NCI-H526 (cell line): ENCODE results near the gene MRPL58.
A peak's percentile ranks its signal among the peaks of the same experiment; 100 is the strongest.
"Not testable (repeated sequence)": the region's sequence is repeated elsewhere in the genome, so short reads cannot be mapped to it uniquely, and the experiment has no call there.

Experiments
- DNase-seq, 2 experiments: peaks; one replicate each; lab custom pipeline; 2025; lab: John Stamatoyannopoulos, UW

The MRPL58 gene

DNA sequence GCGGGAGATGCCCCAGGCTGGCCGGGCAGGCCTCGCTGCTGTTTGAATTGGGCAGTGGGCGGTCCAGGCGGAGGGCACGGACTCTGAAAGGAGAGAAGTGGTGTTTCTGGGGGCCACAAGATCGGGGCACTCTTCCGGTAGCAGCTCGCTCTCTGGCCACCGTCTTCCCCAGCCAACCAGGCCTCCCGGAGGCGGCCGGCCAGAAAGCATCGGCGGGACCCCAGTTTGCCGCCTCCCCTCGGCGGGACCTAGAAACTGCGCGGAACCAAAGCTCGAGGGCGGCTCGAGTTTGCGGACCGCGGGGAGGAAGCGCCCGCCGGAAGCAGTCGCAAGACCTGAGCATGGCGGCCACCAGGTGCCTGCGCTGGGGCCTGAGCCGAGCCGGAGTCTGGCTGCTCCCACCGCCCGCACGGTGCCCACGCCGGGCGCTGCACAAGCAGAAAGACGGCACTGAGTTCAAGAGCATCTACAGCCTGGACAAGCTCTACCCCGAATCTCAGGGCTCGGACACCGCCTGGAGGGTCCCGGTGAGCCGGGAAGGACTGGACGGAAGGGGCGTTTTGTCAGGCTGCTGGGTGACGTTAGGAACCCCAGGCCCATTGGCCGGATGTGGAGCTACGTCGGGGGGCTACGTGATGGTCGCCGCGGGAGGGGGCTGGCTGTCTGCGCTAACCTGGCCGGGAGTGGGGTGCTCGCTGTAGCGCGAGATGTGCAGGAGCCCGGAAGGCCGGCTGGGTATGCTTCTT lies at the start of gene MRPL58:
Gene MRPL58 (plus strand): TSS at position 325 of the 746 bp plus-strand sequence. CDS start 17 bp downstream, at position 342.
- peak; percentile 64 to 94 for DNase-seq

DNA sequence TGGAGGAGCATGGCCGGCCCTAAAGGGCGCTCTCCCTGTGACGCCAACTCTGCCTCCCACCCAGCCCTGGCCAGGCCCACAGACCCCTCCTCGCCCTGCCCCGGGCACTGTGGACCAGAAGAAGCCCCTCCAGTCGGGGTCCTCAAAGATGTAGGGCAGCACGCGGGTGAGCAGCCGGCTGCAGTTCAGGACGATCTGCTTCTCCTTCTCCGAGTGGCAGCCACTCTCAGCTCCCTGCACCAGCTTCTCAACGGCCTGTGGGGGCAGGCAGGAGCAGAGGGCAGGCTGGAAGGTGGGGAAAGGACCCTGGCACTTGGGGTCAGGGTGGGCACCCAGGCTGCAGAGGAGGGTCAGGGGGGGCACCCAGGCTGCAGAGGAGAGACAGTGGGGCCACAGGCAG lies 48.8 kb upstream of the MRPL58 start:
- DNase-seq, result no peak

DNA sequence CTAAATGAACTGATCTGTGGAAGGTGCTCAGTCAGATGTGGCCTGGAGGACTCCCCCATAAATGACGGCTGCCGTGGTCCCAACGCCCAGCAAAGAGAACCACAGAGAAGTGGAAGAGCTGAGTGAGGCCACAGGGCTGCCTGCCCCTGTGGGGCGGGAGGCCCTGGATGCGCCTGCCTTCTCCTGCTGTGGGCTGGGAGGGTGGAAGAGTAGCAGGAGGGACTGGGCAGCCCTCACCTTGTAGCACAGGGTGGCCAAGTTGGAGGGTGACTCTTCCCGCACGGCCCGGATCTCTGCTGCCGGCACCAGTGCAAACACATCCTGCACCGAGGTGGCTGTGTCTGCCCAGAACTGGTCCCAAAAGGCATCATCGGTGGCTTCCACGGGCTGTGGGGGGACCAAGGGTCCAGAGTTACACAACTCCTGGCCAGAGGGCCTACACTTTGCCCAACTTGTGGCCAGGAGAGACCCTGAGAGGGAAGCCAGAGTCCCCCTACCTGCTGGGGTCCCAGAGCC lies 48.2 kb upstream of the MRPL58 start:
- DNase-seq, result no peak

DNA sequence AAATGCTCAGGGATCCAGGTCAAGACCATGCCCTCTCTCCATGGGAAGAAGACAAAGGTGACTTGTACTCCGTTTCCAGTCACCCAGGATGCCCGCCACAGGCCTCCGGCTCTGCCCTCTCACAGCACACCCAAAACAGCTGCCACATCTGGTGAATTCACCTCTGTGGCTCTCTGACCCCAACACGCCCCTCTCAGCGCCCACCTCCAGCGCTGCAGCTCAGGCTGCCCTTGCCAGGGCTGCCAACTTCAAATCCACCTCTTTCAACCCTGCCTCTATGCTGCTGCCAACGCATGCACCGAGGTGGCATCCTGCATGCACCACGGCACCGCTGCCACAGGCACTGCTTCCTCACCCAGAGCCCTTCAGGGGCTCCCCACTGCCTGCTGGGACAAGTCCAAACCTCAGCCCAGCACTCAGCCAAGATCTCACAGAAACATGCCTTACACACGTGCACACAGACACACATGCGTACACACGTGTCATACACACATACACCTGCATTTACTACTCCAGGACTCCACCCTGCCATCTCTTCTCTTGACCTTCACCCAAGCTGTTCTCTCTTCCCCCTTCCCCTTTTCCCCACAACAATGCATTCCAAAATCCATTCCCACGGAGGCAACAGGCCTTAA lies 47.4 kb upstream of the MRPL58 start:
- DNase-seq, result no peak

DNA sequence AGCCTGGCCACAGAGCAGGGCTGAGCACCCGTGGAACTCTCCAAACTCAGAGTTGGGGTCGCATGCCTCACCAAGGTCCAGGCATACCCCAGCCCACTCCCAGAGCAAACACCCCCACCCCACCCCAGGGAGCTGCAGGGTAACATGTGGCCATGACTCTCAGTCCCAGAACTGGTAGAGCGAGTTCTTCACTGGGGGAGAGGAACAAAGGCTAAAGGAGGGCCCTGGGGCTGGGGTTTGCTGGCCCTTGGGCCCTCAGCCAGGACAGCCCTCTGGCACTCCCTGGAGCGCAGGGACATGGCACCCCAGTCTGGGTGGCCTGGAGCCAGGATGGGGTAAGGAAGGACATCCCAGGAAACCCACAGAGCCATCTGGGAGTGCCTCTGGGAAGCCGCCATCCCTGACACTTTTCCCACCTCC lies 44.1 kb upstream of the MRPL58 start:
- DNase-seq, result peak in 1 of 2 experiments; percentile 29

DNA sequence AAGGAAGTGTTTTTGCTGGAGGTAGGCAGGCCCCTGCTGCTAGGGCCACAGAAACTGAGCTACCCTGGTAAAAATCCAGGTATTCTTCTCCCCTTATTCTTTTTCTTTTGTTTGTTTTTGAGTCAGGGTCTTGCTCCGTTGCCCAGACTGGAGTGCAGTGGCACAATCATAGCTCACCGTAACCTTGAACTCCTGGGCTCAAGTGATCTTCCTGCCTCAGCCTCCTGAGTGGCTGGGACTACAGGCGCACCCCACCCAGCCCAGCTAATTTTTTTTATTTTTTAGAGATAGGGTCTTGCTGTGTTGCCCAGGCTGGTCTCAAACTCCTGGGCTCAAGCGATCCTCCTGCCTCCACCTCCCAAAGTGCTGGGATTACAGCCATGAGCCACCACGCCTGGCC lies 43.0 kb upstream of the MRPL58 start:
- DNase-seq, result not testable (repeated sequence)

DNA sequence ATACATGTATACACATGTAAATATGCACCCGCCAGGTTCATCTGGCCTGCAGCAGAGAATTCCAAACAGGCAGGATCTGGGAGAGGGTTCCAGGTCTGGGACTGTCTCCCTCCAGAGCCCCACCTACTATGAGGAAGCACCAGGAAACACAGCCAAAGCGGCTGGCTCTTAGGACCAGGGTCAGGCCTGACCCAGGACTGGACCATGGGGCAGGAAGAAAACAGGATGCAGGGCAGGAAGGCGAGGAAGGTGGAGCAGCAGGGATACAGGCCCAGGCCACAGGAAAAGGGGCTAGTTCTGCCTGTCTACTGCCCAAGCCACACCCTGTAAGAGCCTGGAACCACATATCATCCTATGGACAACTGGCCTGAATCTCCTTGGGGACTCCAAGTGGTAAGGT lies 42.1 kb upstream of the MRPL58 start:
- DNase-seq, result no peak

DNA sequence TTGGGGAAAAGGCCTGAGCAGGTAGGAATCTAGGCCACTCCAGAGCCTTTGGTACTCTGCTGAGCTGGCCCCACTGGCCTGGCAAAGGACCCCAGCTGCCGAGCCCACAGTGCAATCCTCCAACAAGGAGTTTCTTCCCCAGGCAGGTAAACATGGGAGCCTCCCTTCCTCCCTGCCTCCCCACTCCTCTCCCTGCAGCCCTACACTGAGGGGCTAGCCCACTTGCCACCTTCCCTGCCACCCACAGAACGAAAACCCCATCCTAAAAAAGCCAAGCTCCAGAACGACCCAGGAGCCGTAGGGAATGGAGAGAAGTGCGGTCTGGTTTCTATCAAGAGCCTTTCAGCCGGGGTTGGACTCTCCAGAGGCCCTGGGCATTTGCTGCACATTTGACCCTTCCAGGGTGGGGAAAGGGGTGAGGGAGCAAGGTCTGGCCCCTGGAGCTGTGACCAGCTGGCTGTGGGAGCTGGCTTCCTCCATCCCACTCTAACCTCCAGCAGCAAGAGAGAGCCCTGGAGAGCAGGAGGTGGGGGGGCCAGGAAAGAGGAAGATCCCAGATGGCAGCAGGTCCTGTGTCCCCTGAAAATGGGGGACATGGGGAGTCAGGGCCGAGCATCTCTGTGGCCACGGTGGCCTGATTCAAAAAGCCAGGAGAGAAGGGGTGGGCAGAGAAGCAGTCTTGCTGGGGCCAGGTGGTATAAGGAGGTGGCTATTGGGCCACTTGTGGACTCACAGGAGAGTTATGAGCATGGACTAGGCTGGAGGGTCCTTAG lies 41.2 kb upstream of the MRPL58 start:
- DNase-seq, result no peak

DNA sequence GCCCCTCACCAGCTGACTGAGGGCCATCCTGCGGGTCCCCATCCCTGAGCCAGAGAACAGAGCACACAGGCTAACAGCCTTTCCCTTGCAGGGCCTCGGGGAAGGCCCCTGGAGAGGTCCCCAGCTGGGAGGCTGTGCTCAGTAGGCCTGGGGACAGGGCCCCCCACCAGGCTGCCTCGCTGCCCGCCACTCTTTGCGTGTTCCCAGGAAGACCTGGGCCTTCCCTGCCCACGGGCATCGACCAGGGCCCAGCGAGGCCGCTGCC lies 40.7 kb upstream of the MRPL58 start:
- no peak for DNase-seq

DNA sequence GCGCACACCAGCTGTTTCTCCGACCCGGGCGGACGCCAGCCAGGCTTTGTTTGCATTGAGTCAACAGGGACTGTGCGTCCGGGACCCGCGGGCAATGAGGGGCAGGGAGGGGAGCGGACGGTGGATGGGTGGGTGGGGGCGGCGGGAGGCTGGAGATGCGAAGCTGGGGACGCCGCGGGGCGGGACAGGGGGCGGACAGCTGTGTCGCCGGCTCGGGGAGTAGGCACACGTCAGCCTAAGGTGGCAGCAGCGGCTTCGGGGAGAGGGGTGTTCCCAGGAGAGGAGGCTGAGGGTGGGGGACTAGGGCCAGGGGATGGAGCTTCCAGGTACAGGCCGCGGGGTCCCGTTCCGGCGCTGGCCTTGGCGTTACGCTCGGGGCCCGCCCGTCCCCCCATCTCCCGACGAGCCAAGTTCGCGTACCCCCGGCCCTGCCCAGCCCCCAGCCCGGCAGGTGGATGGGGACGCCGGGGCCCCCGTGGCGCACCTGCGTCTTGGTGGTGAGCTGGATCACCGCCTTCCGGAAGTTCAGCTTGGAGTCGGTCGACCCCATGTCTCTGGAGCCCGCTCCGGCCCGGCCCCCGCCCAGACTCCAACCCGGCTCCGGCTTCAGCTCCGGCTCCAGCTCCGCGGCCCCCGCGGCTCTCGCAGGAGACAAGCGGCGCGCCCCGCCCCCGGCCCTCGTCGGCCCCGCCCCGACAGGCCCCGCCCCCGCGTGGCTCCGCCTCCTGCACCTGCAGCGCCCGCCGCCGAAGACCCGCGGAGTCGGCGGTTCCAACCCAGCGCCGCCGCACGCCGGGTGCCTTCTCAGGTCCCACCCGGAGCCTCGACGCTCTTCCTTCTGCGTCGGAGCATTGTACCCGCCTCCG lies 40.1 kb upstream of the MRPL58 start, which contains the start of gene HID1:
Gene HID1 (minus strand): TSS at position 653 of the 866 bp plus-strand sequence. CDS start 103 bp downstream, at position 550.
- peak; percentile 54 to 92 for DNase-seq

DNA sequence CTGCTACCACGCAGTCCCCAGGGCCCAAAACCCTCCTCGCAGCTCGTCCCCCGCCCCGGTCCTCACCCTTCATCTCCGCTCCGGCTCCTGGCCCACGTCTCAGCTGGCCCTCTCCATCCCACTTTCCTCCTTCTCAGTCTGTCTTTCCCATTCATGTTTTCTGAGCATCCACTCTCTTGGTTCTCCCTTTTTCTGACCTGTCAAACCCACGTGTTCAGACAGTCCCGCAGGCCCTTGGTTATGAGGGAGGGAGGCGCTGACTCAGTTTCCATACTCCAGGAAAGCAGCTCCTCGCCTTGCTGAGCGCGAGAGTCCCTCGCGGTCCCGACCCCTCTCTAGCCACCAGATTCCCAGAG lies 39.5 kb upstream of the MRPL58 start:
- no peak for DNase-seq

DNA sequence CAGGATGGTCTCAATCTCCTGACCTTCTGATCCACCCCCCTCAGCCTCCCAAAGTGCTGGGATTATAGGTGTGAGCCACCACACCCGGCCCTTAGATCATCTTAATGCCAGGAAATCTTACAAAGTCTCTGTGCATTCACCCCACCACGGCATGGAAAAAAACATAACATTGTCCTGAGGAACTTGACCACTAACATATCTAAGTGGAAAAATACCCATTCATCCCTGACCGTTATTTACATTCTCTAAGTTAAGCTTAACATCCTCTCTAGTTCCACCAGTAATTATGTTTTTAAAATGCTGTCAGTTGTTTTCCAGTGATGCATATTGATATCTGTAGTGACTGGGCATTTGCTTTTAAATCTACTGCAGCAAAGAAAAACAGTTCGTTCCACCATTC lies 36.5 kb upstream of the MRPL58 start:
- no peak for DNase-seq

DNA sequence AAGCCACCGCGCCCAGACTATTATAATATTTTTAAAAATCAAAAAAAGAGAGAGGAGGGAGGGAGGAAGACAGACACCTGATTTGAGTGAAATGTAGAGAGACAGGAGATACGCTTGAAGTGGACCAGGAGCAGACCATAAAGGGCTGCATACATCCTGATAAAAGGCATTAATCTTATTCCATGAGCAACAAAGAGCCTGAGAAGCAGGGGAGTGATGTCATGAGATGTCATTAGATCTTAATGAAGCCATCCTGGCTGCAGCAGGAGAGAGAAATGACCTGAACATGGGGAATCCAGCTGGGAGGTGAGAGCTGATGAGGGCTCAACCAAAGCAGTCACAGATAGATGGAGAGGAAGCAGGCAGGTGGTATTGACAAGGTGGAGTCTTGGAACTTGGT lies 34.7 kb upstream of the MRPL58 start:
- DNase-seq, result no peak

DNA sequence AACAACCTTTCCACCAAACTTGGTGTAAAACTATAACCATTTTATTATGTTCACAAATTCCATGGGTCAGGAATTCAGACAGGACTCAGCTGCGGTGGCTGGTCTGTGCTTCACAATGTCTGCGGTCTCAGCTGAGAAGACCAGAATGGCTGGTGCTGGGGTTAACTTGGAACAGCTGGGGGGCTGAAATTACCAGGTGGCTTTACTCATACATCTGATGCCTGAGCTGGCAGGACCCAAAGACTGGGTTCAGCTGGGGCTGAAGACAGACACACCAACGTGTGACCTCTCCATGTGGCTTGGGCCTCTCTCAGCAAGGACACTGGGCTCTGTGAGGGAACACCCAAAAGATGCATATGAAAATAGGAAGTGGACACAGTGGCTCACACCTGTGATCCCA lies 34.2 kb upstream of the MRPL58 start:
- DNase-seq, result no peak

DNA sequence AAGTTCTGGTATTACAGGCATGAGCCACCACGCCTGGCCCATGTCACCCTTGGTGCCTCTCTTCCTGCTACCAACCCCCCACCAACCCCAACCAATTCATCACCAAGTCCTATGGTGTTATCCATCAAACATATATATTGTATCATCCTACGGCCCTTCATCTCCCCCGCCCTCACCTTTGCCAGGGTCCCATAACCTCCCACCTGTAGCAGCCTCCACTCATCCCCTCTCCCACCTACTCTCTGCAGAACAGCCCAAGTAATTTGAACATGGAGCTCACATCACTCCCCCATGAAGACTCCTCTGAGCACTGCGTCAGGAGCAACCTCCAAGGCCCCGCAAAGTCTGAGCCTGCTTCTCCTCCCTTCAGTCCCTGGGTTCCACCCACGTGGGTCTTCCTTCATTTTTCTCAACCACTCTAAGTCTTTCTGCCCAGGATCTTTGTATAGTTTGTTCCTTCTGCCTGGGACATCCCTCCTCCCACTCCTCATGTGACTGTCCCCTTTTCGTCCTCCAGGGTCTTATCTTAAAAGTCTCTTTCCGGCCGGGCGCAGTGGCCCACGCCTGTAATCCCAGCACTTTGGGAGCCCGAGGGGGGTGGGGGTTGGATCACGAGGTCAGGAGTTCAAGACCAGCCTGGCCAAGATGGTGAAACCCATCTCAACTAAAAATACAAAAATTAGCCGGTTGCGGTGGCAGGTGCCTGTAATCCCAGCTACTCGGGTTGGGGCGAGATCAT lies 32.9 kb upstream of the MRPL58 start:
- DNase-seq, result no peak

DNA sequence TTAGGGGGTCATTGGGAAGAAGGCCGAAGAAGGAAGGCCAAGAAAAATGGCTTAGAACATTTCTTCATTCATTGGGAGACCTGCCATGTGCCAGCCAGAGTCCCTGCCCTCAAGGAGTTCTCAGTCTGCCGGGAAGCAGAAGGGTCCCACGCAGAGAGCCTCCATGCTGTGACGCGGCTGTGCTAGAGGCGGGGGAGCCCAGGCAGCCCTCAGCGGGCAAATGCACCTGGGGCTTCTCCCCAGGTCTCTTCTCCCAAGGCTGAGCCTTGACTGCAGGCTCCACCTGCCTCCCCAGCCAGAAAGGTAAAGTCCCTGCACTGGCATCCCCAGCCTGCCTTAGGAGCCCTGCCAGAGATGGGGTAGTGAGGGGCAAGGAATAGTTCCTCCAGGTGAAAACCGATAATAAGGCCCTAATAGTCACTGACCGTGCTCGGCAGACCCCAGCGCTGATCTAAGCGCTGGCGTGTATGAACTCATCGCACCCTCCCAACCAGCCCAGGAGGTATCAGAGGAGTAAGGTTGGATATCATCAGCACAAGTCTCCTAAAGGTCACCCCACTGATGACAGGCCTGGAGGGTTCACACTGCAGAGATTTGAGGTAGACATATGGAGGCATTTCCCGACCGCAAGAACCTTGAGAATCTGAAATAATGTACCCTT lies 31.0 kb upstream of the MRPL58 start:
- no peak for DNase-seq

DNA sequence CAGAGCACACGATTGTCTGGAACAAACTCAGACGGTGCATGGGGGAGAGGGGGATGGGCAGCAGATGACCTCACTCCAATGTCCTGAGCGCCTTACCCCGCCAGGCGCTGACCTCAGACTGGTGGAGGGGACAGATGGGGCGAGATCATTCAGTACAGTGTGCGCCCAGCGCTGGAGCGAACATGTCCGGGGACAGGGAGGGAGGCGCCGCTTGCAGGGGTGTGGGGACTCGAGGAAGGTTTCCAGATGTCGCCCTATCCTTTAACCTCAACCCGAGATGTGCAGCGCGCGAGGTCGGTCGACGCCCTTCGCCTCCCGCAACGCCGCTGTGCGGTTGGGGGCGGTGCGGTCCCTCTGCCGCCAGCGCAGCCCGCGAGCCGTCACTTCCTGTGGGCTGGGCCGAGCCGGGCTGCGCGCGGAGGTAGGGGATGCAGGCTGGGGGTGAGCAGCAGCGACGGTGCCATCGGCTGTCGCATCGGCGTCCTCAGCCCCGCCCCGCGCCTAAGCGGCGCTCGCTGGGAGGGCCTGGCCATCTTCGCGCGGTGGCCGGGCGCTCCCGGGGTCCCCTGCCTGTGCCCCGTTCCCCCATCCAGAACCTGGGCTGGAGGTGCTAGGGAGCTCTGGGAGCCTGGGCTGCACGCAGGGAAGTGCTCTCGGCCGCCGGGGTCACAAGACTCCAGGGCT lies 30.3 kb upstream of the MRPL58 start:
- DNase-seq, result peak; percentile 35 to 91

DNA sequence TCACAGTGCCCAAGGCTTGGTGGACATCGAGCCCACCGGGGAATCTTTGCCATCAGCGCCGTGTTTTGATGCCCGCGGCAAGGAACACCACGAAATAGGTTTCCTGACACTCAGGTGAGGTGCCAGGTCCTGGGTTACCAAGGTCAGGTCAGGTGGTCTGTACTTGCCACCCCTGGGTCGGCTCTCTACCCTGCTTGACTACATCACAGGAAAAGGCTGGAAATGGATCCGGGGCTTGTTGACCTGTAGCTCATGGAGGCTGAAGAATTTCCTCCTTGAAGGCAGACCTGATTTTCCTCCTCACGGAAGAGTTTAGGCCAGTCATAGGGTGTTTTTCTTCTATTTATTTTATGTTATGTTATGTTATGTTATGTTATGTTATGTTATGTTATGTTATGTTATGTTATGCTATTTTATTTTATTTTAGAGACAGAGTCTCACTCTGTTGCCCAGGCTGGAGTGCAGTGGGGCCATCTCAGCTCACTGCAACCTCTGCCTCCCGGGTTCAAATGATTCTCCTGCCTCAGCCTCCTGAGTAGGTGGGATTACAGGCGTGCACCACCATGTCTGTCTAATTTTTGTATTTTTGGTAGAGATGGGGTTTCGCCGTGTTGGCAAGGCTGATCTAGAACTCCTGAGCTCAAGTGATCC lies 29.7 kb upstream of the MRPL58 start:
- DNase-seq, result not testable (repeated sequence)

DNA sequence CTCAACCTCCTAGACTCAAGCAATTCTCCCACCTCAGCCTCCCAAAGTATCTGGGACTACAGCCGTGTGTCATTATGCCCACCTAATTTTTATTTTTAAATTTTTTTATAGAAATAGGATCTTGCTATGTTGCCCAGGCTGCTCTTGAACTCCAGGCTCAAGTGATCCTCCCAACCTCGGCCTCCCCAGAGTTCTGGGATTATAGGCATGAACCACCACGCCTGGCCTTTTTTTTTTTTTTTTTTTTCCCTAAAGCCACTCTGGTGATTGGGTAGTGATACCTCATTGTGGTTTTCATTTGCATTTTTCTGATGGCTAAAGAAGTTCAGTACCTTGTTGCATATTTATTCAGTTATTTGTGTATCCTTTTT lies 26.3 kb upstream of the MRPL58 start:
- DNase-seq, result peak; percentile 33 to 50
